ENCODE results near the gene PRPF8. TPM values are rescaled to one million over a fixed set of nuclear protein-coding genes. Genes with fewer than 3 reads are reported as not detected.

Gene PRPF8
- total RNA-seq, 4 donors from 2014 or later = 146 to 215 (median 183) TPM

DNA sequence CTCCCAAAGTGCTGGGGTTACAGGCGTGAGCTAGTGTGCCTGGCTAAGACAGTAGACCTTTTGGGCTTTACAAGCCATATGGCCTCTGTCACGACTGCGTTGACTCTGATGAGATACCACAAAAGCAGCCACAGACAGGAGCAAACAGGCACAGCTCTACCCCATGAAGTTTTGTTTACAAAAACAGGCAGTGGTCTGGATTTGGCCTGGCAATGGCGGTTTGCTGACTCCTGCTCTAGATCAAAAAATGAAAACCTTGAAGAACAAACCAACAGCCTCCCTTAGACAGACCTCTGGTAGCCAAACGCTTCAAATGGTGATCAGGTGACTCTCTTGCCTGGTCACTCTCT is 76.7 kb downstream of the PRPF8 start:
- TF ChIP-seq, protein P1, sequence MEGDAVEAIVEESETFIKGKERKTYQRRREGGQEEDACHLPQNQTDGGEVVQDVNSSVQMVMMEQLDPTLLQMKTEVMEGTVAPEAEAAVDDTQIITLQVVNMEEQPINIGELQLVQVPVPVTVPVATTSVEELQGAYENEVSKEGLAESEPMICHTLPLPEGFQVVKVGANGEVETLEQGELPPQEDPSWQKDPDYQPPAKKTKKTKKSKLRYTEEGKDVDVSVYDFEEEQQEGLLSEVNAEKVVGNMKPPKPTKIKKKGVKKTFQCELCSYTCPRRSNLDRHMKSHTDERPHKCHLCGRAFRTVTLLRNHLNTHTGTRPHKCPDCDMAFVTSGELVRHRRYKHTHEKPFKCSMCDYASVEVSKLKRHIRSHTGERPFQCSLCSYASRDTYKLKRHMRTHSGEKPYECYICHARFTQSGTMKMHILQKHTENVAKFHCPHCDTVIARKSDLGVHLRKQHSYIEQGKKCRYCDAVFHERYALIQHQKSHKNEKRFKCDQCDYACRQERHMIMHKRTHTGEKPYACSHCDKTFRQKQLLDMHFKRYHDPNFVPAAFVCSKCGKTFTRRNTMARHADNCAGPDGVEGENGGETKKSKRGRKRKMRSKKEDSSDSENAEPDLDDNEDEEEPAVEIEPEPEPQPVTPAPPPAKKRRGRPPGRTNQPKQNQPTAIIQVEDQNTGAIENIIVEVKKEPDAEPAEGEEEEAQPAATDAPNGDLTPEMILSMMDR (IDR thresholded peaks at IDR 0.05) = no peak
- DNase-seq (ENCODE audit: low spot score) (no peak), ATAC-seq (ENCODE audit: low FRiP score) (no peak)

DNA sequence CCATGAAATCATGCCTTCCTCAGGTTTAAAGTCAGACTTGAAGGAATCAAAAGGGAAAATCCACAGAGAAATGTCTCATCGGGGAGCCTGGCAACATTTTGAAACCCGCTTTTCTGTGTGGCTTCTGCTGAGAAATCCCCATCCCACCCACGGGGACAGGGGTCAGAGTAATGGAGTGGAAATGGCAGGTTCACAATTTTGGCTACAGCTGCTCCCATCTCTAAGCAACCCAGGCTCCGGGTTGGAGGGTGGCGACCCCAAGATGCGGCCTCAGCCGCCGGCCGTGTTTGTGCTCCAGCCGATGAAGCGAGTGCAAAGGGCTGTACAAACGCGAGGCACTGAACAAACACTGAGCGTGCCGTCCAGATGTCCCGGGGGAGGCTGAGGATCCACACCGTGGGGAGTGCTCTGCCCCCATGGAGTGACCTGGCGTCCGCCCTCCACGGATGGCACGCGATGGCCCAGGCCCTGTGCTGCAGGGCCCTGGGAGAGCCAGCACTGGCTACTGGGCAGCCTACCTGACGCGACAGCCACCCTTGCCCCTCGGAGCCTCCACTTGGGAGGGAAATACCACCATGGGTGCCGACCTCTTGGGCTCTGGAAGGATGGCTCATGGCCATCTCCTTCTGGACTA is 78.2 kb downstream of the PRPF8 start:
- TF ChIP-seq, protein P1 (IDR thresholded peaks at IDR 0.05) = no peak
- ATAC-seq (ENCODE audit: low FRiP score) = no peak
- no peak for DNase-seq (ENCODE audit: low spot score)

DNA sequence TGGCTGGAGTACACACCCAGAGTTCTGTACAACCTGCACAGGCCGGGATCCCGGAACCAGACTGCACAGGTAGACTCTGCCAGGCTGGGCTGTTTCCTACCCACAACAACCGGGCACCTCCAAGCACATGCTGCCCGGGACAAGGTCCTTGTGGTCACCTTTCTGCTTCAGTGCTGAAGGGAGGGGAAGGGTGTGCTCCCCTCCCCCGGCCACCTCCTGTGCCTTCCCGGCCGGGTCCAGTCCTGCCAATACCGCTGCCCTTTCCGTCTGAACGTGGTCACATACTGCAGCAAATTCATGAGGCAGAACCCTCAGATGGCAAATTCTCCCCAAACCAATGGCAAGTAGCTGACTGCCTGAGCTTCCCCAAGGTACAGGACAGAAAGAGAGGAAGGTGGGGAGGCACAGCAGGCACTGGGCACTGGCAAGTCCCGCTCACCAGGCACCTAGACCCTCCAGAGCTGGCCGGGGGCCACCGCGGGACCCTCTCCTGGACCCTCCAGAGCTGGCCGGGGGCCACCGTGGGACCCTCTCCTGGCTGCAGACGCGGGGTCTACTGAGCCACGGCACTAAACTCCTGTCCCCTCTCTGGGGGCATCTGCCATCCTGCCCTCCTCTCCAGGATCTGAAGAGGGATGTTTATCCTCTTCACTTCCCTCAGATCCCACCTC is 78.9 kb downstream of the PRPF8 start:
- DNase-seq (ENCODE audit: low spot score) = no peak
- ATAC-seq (ENCODE audit: low FRiP score) = no peak
- TF ChIP-seq, protein P1 (IDR thresholded peaks at IDR 0.05) = no peak

DNA sequence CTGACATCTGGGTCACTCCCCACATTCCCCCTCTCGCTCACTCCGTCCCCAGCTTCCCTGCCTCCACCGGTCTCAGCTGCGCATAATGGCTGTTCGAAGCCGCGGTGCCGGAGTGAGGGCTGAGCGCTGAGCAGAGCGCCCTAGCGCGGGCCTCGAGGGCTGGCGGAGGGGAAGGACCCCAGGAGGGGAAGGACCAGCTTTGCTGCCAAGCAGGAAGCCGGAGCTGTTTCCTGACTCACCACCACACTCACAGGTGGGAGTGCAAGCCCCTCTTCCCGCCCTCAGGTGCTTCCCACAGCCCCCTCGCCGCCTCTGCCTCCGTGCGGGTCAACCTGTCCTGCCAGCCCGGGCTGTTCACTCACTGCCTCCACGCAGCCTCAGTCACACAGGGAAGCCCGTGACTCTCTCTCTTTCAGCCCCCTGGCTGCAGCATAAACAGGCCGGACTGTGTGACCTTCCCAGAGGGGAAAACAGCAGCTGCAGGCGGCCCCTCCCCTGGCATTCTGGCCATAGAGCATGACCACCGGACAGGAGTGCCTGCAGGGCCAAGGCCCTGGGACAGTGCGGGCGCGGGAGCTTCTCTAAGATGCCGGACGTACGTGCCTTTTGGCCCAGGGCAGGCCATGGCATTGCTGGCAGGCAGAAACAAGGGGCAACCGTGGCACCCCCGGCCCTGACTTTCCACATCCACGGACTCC is 79.7 kb downstream of the PRPF8 start:
- TF ChIP-seq, protein P1 (IDR thresholded peaks at IDR 0.05) = no peak
- DNase-seq (ENCODE audit: low spot score) = no peak
- no peak for ATAC-seq (ENCODE audit: low FRiP score)

DNA sequence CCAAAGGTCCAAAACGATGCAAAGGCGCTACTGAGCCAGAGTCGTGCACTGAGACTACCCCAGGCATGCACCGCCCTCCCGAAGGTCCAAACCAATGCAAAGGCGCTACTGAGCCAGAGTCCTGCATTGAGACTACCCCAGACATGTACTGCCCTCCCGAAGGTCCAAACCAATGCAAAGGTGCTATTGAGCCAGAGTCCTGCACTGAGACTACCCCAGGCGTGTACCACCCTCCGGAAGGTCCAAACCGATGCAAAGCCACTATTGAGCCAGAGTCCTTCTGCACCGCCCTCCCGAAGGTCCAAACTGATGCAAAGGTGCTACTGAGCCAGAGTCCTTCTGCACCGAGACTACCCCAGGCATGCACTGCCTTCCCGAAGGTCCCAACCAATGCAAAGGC is 83.1 kb downstream of the PRPF8 start:
- TF ChIP-seq, protein P1 (IDR thresholded peaks at IDR 0.05) = no peak
- no peak for DNase-seq (ENCODE audit: low spot score)
- ATAC-seq (ENCODE audit: low FRiP score) = no peak

Small RNA genes within 50 kb of the gene (small RNA-seq; reads per million reads assigned to genes)
- not detected for gene RN7SL105P

Other genes with a start within 250 kb of the PRPF8 start
- gene CRK, start 228.6 kb downstream of the PRPF8 start, total RNA-seq = 100 to 1,000 TPM in 2 of 4 donors, 10 to 100 TPM in 2; 84.5 to 104 (median 95.7) TPM
- gene MYO1C, start 192.2 kb downstream of the PRPF8 start, total RNA-seq = 100 to 1,000 TPM; 194 to 367 (median 207) TPM
- 100 to 1,000 TPM; 103 to 279 (median 153) TPM for gene INPP5K, start 168.3 kb downstream of the PRPF8 start, total RNA-seq
- gene PITPNA, start 122.1 kb downstream of the PRPF8 start, total RNA-seq = 10 to 100 TPM; 27.6 to 49.7 (median 33.7) TPM
- gene SLC43A2, start 56.0 kb downstream of the PRPF8 start, total RNA-seq = 10 to 100 TPM; 21.0 to 39.9 (median 23.1) TPM
- 10 to 100 TPM in 3 of 4 donors, 1 to 10 TPM in 1; 7.2 to 43.0 (median 18.8) TPM for gene SCARF1, start 39.1 kb downstream of the PRPF8 start, total RNA-seq
- 10 to 100 TPM; 26.5 to 60.5 (median 35.6) TPM for gene RILP, start 35.0 kb downstream of the PRPF8 start, total RNA-seq
- gene TLCD2, start 25.5 kb upstream of the PRPF8 start, total RNA-seq = 10 to 100 TPM in 3 of 4 donors, 1 to 10 TPM in 1; 7.1 to 16.5 (median 11.4) TPM
- gene WDR81, start 39.8 kb upstream of the PRPF8 start, total RNA-seq = 10 to 100 TPM; 39.2 to 71.1 (median 49.8) TPM
- gene SERPINF2, start 58.0 kb upstream of the PRPF8 start, total RNA-seq = 10 to 100 TPM in 2 of 4 donors, 1 to 10 TPM in 2; 6.0 to 28.8 (median 9.1) TPM
- 1,000 to 10,000 TPM in 3 of 4 donors, 100 to 1,000 TPM in 1; 868 to 2,171 (median 1,171) TPM for gene SERPINF1, start 77.2 kb upstream of the PRPF8 start, total RNA-seq
- 10 to 100 TPM in 3 of 4 donors, 1 to 10 TPM in 1; 9.1 to 28.2 (median 20.3) TPM for gene SMYD4, start 145.0 kb upstream of the PRPF8 start, total RNA-seq
- gene RPA1, start 145.1 kb upstream of the PRPF8 start, total RNA-seq = 10 to 100 TPM; 22.8 to 31.4 (median 24.1) TPM

Measured in omental fat pad (tissue), 4 donors.